Thyroid gland (tissue), 4 donors: ENCODE data around the gene TMPRSS11A. TPM values are rescaled to one million over a fixed set of nuclear protein-coding genes. Genes with fewer than 3 reads are reported as not detected.

Experiments used
- DNase-seq, 2 donors: peaks; one replicate each; pipeline ENCODE4 v3.0.0-alpha.2; 2019
- H3K27ac ChIP-seq, 3 donors: fragments of 200-600 bp; sonication (generic); 1 replicate in 2 of 3; 2 replicates in 1 of 3; pipeline ENCODE4 v1.5.1; 2016 to 2019; ENCODE audit warnings: mild to moderate bottlenecking in 1 of 3, moderate library complexity in 1 of 3
- H3K27me3 ChIP-seq: fragments of 200-600 bp; sonication (generic); one replicate; pipeline ENCODE4 v1.5.1; 2019
- H3K36me3 ChIP-seq, 2 donors: fragments of 200-600 bp; sonication (generic); one replicate each; pipeline ENCODE4 v1.5.1; 2016 to 2019
- H3K4me1 ChIP-seq, 2 donors: fragments of 200-600 bp; sonication (generic); one replicate each; pipeline ENCODE4 v1.5.1; 2017 to 2019
- H3K4me3 ChIP-seq, 3 donors: fragments of 200-600 bp; sonication (generic); replicated peaks in 1 of 3; 1 replicate in 2 of 3; 2 replicates in 1 of 3; pipeline ENCODE4 v1.5.1; 2016; ENCODE audit warnings: mild to moderate bottlenecking in 1 of 3
- H3K9me3 ChIP-seq: fragments of 200-600 bp; sonication (generic); one replicate; pipeline ENCODE4 v1.5.1; 2017
- POLR2A ChIP-seq, 2 donors: fragments of 450-650 bp; IDR thresholded peaks; one replicate each; pipeline ENCODE4 v1.6.1; 2017; ENCODE audit warnings: antibody characterized with exemption in 2 of 2, mild to moderate bottlenecking in 2 of 2, moderate library complexity in 1 of 2
- WGBS, 2 donors: methylation state at CpG; one replicate each; pipeline ENCODE4 v1.1.5; 2017; 5-methylcytosine and 5-hydroxymethylcytosine counted together
- intact Hi-C: fragments of 100-400 bp; cut with DNase I; formaldehyde crosslinking; loops from one replicate; pipeline ENCODE4 v1.15.1; 2023
- total RNA-seq, 4 donors: library from RNA; depleted of rRNA; stranded (reverse); fragments of >200 nt; gene quantifications; one replicate each; pipeline ENCODE4 v1.2.3, GENCODE V29; 2016
- TF ChIP-seq, protein P1 (sequence below), 6 experiments: fragments of 200-600 bp in 3 of 6; fragments of 450-650 bp in 3 of 6; sonication (generic) in 3 of 6; IDR thresholded peaks; one replicate each; pipeline ENCODE4 v1.5.1; 2016 to 2019; ENCODE audit warnings: antibody characterized with exemption in 6 of 6, mild to moderate bottlenecking in 2 of 6, inconsistent platforms in 1 of 6, moderate library complexity in 1 of 6

TMPRSS11A gene
- total RNA-seq, 4 donors from 2014 or later = not detected

DNA sequence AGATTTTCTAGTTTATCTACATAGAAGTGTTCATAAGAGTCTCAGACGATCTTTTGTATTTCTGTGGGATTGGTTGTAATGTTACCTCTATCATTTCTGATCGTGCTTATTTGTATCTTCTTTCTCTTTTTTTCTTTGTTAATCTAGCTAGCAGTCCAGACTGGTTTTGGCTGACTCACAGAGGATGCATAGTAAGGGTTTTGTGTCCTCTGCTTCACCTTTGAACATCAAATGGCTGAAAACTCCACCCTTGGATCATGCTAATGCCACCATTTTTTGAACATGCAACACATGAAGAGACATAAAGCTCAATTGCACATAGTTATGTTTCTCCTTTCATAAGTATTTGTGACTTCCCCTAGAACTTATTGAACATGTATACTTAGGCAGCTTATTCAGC lies 22.8 kb downstream of the TMPRSS11A start:
- Histone ChIP-seq H3K4me1 (no peaks in the 10 kb centered on the region), H3K27ac (no peak overlapping the region), H3K36me3 (no peaks in the 10 kb centered on the region), H3K27me3 (no peaks in the 10 kb centered on the region), H3K4me3 (no peak overlapping the region), H3K9me3 (no peaks in the 10 kb centered on the region)
- TF ChIP-seq POLR2A (IDR thresholded peaks at IDR 0.05) = no peak
- TF ChIP-seq, protein P1, sequence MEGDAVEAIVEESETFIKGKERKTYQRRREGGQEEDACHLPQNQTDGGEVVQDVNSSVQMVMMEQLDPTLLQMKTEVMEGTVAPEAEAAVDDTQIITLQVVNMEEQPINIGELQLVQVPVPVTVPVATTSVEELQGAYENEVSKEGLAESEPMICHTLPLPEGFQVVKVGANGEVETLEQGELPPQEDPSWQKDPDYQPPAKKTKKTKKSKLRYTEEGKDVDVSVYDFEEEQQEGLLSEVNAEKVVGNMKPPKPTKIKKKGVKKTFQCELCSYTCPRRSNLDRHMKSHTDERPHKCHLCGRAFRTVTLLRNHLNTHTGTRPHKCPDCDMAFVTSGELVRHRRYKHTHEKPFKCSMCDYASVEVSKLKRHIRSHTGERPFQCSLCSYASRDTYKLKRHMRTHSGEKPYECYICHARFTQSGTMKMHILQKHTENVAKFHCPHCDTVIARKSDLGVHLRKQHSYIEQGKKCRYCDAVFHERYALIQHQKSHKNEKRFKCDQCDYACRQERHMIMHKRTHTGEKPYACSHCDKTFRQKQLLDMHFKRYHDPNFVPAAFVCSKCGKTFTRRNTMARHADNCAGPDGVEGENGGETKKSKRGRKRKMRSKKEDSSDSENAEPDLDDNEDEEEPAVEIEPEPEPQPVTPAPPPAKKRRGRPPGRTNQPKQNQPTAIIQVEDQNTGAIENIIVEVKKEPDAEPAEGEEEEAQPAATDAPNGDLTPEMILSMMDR (IDR thresholded peaks at IDR 0.05) = no peak
- no peak for DNase-seq
- intact Hi-C loops = no loop called here
- 80 to 84% methylated on average over 2 of the region's 2 CpGs for WGBS, 2 donors

DNA sequence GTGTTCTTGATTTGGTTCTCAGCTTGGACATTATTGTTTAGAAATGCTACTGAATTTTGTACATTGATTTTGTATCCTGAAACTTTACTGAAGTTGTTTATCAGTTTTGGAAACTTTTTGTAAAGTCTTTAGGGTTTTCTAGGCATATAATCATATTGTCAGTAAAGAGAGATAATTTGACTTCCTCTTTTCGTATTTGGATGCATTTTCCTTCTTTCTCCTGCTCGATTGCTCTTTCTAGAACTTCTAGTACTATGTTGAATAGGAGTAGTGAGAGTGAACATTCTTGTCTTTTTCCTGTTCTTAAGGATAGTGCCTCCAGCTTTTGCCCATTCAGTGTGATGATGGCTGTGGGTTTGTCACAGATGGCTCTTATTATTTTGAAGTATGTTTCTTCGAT lies 24.1 kb downstream of the TMPRSS11A start:
- Histone ChIP-seq H3K9me3 (no peaks in the 10 kb centered on the region), H3K27ac (no peak overlapping the region), H3K4me1 (no peaks in the 10 kb centered on the region), H3K4me3 (no peak overlapping the region), H3K27me3 (no peaks in the 10 kb centered on the region), H3K36me3 (no peaks in the 10 kb centered on the region)
- no peak for TF ChIP-seq POLR2A (IDR thresholded peaks at IDR 0.05)
- TF ChIP-seq, protein P1 (IDR thresholded peaks at IDR 0.05) = no peak
- 81 to 86% methylated on average over 3 of the region's 3 CpGs for WGBS, 2 donors
- DNase-seq = no peak
- intact Hi-C loops = no loop called here

DNA sequence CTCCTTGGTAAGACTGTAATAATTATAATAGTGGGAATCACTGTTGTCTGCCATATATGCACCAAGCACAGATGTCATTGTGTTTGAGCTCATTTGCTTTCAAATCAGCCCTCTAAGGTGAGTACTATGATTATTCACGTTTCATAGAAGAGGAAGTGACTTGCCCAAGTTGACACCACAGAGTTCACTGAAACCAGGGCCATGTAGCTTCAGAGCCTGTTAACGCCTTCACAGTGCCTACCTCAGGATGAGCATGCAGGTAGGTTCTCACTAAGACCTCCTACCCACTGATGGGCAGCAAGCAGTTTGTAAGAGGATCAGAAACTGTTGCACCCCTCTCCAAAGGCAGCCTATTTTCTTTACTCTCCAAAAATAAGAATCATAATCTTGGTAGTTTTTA lies 27.4 kb downstream of the TMPRSS11A start:
- Histone ChIP-seq H3K36me3 (no peaks in the 10 kb centered on the region), H3K27ac (no peak overlapping the region), H3K27me3 (no peaks in the 10 kb centered on the region), H3K9me3 (no peaks in the 10 kb centered on the region), H3K4me1 (no peaks in the 10 kb centered on the region), H3K4me3 (no peak overlapping the region)
- intact Hi-C loops = no loop called here
- DNase-seq = no peak
- WGBS, 2 donors = 46 to 47% methylated on average over 2 of the region's 2 CpGs
- TF ChIP-seq POLR2A (IDR thresholded peaks at IDR 0.05) = no peak
- TF ChIP-seq, protein P1 (IDR thresholded peaks at IDR 0.05) = no peak

DNA sequence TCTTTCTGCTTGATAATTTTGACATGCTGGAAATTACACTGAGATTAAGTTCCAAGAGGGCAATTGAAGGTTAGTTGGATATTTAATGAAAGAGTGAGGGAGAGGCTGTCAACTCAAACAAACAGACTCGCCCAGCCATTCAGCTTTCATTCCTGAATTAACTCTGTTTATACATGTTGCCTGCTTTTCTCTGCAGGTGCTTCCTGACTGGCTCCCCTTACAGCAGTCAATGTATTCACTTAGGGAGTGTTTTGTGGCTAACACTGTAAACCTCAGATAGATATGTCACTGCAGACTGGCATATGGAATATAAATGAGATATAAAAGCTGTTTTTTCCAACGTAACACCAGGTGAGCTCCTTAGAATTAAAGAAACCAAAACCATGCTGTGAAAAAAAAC lies 28.7 kb downstream of the TMPRSS11A start:
- no peak for TF ChIP-seq POLR2A (IDR thresholded peaks at IDR 0.05)
- TF ChIP-seq, protein P1 (IDR thresholded peaks at IDR 0.05) = no peak
- Histone ChIP-seq H3K4me1 (no peaks in the 10 kb centered on the region), H3K4me3 (no peak overlapping the region), H3K27me3 (no peaks in the 10 kb centered on the region), H3K36me3 (no peaks in the 10 kb centered on the region), H3K9me3 (no peaks in the 10 kb centered on the region), H3K27ac (no peak overlapping the region)
- WGBS, 2 donors = 38 to 40% methylated on average over 2 of the region's 2 CpGs
- intact Hi-C loops = no loop called here
- no peak for DNase-seq

DNA sequence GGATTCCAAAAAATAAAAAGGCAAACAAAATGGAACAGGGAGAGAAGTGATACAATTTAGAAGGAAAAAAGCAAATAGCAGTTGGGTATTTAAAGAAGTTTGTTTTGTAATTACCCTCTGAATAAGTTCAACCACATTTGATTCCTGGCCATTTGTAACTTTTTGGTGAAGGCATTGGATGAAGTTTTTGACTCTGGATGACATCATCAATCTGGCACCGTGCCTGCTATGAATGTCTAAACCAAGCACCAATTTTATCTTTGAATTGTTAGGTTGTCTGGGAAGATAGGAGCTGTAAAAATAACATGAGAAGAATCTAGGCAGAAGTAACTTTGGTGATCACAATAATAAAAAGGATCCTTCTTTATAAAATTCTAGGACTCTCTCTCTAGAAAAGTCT lies 29.5 kb downstream of the TMPRSS11A start:
- no peak overlapping the region for H3K27ac ChIP-seq
- no peaks in the 10 kb centered on the region for H3K4me1 ChIP-seq

More for the DNA sequence above, 29.5 kb downstream of the TMPRSS11A start:
- no peak for DNase-seq
- Histone ChIP-seq H3K36me3 (no peaks in the 10 kb centered on the region), H3K4me3 (no peak overlapping the region), H3K9me3 (no peaks in the 10 kb centered on the region), H3K27me3 (no peaks in the 10 kb centered on the region)
- intact Hi-C loops = no loop called here
- TF ChIP-seq POLR2A (IDR thresholded peaks at IDR 0.05) = no peak
- TF ChIP-seq, protein P1 (IDR thresholded peaks at IDR 0.05) = no peak
- 71 to 72% methylated on average over 1 of the region's 1 CpG for WGBS, 2 donors
